HepG2 (cell line): ENCODE data around the gene NKIRAS1.

ENCODE experiments used
- BCL3 ChIP-seq: sonication (generic); formaldehyde crosslinking; IDR thresholded peaks from 2 replicates; pipeline ENCODE4 v1.5.1; 2020; ENCODE audit warnings: mild to moderate bottlenecking, missing genetic modification reagents, moderate library complexity
- FOXJ3 ChIP-seq: sonication (generic); formaldehyde crosslinking; IDR thresholded peaks from 2 replicates; pipeline ENCODE4 v1.4.0; 2020; ENCODE audit warnings: missing genetic modification reagents, mild to moderate bottlenecking, borderline replicate concordance
- HDAC2 ChIP-seq: sonication (generic); formaldehyde crosslinking; IDR thresholded peaks from 2 replicates; pipeline ENCODE4 v1.4.0; 2020; ENCODE audit warnings: missing genetic modification reagents
- KLF6 ChIP-seq: IDR thresholded peaks from 2 replicates; pipeline ENCODE4 v1.8.0; 2016; ENCODE audit warnings: missing biosample characterization, missing genetic modification reagents
- MAZ ChIP-seq, 2 experiments: sonication (generic) in 1 of 2; formaldehyde crosslinking in 1 of 2; IDR thresholded peaks; 2 replicates each; pipeline versions ENCODE4 v1.5.0 to v1.6.1; 2012 to 2020; ENCODE audit warnings: low read depth in 2 of 2, mild to moderate bottlenecking in 2 of 2, borderline replicate concordance in 1 of 2, improper control_type of control experiment in 1 of 2, low read length in 1 of 2, missing genetic modification reagents in 1 of 2, moderate library complexity in 1 of 2
- NFRKB ChIP-seq: fragments of 450-650 bp; IDR thresholded peaks from 2 replicates; pipeline ENCODE4 v1.6.1; 2017
- PHB2 ChIP-seq: fragments of 450-650 bp; IDR thresholded peaks from 2 replicates; pipeline ENCODE4 v1.6.1; 2018; ENCODE audit not compliant: partially characterized antibody
- RBAK ChIP-seq: sonication (generic); formaldehyde crosslinking; IDR thresholded peaks from 2 replicates; pipeline ENCODE4 v1.5.1; 2020; ENCODE audit warnings: mild to moderate bottlenecking, missing genetic modification reagents
- TAF1 ChIP-seq: sonication (generic); formaldehyde crosslinking; IDR thresholded peaks from 2 replicates; pipeline ENCODE4 v1.4.0; 2020; ENCODE audit warnings: missing genetic modification reagents
- ZSCAN22 ChIP-seq: sonication (generic); formaldehyde crosslinking; IDR thresholded peaks from 2 replicates; pipeline ENCODE4 v1.4.0; 2020; ENCODE audit warnings: mild to moderate bottlenecking, missing genetic modification reagents

- TF ChIP-seq RBAK (CRISPR knock-in tag) (no peak), FOXJ3 (CRISPR knock-in tag) (no peak), HDAC2 (CRISPR knock-in tag) (no peak), NFRKB (no peak), PHB2 (no peak), KLF6 (CRISPR knock-in tag) (no peak), BCL3 (CRISPR knock-in tag) (no peak), MAZ (IDR thresholded peaks at IDR 0.05; ENCODE audit: borderline replicate concordance, low read depth, low read length) (no peak), MAZ (CRISPR knock-in tag; IDR thresholded peaks at IDR 0.05; ENCODE audit: low read depth) (no peak), TAF1 (no peak), ZSCAN22 (CRISPR knock-in tag) (no peak)
These were observed 33.0 kb upstream of the NKIRAS1 start for GRCh38 chr3:23949784-23950183.
